HepG2 (cell line): ENCODE data around the gene PTHLH.

Experiments used
- CBFB ChIP-seq: sonication (generic); formaldehyde crosslinking; IDR thresholded peaks from 2 replicates; pipeline ENCODE4 v1.4.0; 2020; ENCODE audit warnings: missing genetic modification reagents
- CBX5 ChIP-seq: sonication (generic); formaldehyde crosslinking; IDR thresholded peaks from 2 replicates; pipeline ENCODE4 v1.4.0; 2020; ENCODE audit warnings: missing genetic modification reagents, borderline replicate concordance
- HOXA7 ChIP-seq: sonication (generic); formaldehyde crosslinking; IDR thresholded peaks from 2 replicates; pipeline ENCODE4 v1.8.1; 2022; ENCODE audit warnings: mild to moderate bottlenecking, missing genetic modification reagents, moderate library complexity
- JUN ChIP-seq: sonication (generic); formaldehyde crosslinking; IDR thresholded peaks from 2 replicates; pipeline ENCODE4 v1.4.0; 2020; ENCODE audit warnings: mild to moderate bottlenecking, missing genetic modification reagents
- ZFX ChIP-seq: sonication (generic); formaldehyde crosslinking; IDR thresholded peaks from 2 replicates; pipeline ENCODE4 v1.4.0; 2020; ENCODE audit warnings: mild to moderate bottlenecking, low read depth, missing genetic modification reagents, moderate library complexity
- ZMYM3 ChIP-seq: sonication (generic); formaldehyde crosslinking; IDR thresholded peaks from 2 replicates; pipeline ENCODE4 v1.5.1; 2020; ENCODE audit warnings: mild to moderate bottlenecking, missing genetic modification reagents
- ZNF205 ChIP-seq: IDR thresholded peaks from 2 replicates; pipeline ENCODE4 v1.6.1; 2018; ENCODE audit warnings: missing biosample characterization, missing genetic modification reagents
- ZNF234 ChIP-seq: sonication (generic); formaldehyde crosslinking; conservative IDR thresholded peaks from 2 replicates; pipeline ENCODE4 v1.5.1; 2020; ENCODE audit warnings: mild to moderate bottlenecking, missing genetic modification reagents
- ZNF7 ChIP-seq: IDR thresholded peaks from 2 replicates; pipeline ENCODE4 v1.6.1; 2016; ENCODE audit warnings: missing biosample characterization, missing genetic modification reagents
- TF ChIP-seq, protein P1 (sequence below): IDR thresholded peaks from 2 replicates; pipeline ENCODE4 v1.6.1; 2016; ENCODE audit warnings: mild to moderate bottlenecking

- no peak for TF ChIP-seq ZFX (CRISPR knock-in tag)
- TF ChIP-seq ZMYM3 (CRISPR knock-in tag): no peak
- no peak for TF ChIP-seq HOXA7 (CRISPR knock-in tag)
- TF ChIP-seq ZNF7 (CRISPR knock-in tag): no peak
- TF ChIP-seq, protein P1, sequence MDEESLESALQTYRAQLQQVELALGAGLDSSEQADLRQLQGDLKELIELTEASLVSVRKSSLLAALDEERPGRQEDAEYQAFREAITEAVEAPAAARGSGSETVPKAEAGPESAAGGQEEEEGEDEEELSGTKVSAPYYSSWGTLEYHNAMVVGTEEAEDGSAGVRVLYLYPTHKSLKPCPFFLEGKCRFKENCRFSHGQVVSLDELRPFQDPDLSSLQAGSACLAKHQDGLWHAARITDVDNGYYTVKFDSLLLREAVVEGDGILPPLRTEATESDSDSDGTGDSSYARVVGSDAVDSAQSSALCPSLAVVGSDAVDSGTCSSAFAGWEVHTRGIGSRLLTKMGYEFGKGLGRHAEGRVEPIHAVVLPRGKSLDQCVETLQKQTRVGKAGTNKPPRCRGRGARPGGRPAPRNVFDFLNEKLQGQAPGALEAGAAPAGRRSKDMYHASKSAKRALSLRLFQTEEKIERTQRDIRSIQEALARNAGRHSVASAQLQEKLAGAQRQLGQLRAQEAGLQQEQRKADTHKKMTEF: no peak
- no peak for TF ChIP-seq JUN (CRISPR knock-in tag)
- TF ChIP-seq CBX5 (CRISPR knock-in tag): no peak
- no peak for TF ChIP-seq ZNF234
- TF ChIP-seq CBFB (CRISPR knock-in tag): no peak
- TF ChIP-seq ZNF205 (CRISPR knock-in tag): no peak
Observed at GRCh38 chr12:27999970-28000369, 27.4 kb upstream of the PTHLH start.
